ENCODE results near the gene STX19. TPM values are rescaled to one million over a fixed set of nuclear protein-coding genes. Genes with fewer than 3 reads are reported as not detected.

STX19 gene
- total and polyA plus RNA-seq, 2 of the 13 experiments (the other 11 are each of a cell fraction or from before 2014, with no cell fraction given), result not detected

GRCh38 chr3:93979850-93980676 is 48.3 kb downstream of the STX19 start, which contains the start of gene ARL13B (continued):
- TF ChIP-seq MEIS2 (CRISPR knock-in tag; IDR thresholded peaks at IDR 0.05) (no peak), ZNF691 (CRISPR knock-in tag; IDR thresholded peaks at IDR 0.05; ENCODE audit: borderline replicate concordance, low read depth) (no peak), SALL1 (CRISPR knock-in tag; IDR thresholded peaks at IDR 0.05) (peak; percentile 77), ZNF709 (CRISPR knock-in tag; IDR thresholded peaks at IDR 0.05) (no peak), ZNF280B (CRISPR knock-in tag; IDR thresholded peaks at IDR 0.05; ENCODE audit: borderline replicate concordance) (no peak), CTCF (CRISPR knock-in tag; IDR thresholded peaks at IDR 0.05) (no peak), TFAP4 (IDR thresholded peaks at IDR 0.05; ENCODE audit: borderline replicate concordance, low read depth) (peak; percentile 81), GTF2F1 (IDR thresholded peaks at IDR 0.05; ENCODE audit: low read length) (no peak), ZNF790 (CRISPR knock-in tag; IDR thresholded peaks at IDR 0.05; ENCODE audit: borderline replicate concordance) (no peak), ZNF766 (CRISPR knock-in tag; IDR thresholded peaks at IDR 0.05; ENCODE audit: borderline replicate concordance) (0 out of 2 replicates have a peak, but pooled peaks have one; percentile 56), HNF4G (IDR thresholded peaks at IDR 0.05; ENCODE audit: borderline replicate concordance, low read depth, low read length) (no peak), HNF4G (CRISPR knock-in tag; IDR thresholded peaks at IDR 0.05; ENCODE audit: borderline replicate concordance, low read depth) (no peak), BRD4 (CRISPR knock-in tag; IDR thresholded peaks at IDR 0.05) (no peak), ZC3H4 (CRISPR knock-in tag; IDR thresholded peaks at IDR 0.05; ENCODE audit: borderline replicate concordance) (no peak), IKZF4 (CRISPR knock-in tag; IDR thresholded peaks at IDR 0.05; ENCODE audit: borderline replicate concordance, low read depth, not compliant biosample characterization) (no peak), ZNF136 (CRISPR knock-in tag; IDR thresholded peaks at IDR 0.05; ENCODE audit: low read depth) (no peak), NFAT5 (CRISPR knock-in tag; IDR thresholded peaks at IDR 0.05) (no peak), MED1 (CRISPR knock-in tag; IDR thresholded peaks at IDR 0.05) (no peak; the same call in 1 of the 2 replicates)
